Kidney (tissue), 14 donors: ENCODE data around the gene SETD1B. TPM values are rescaled to one million over a fixed set of nuclear protein-coding genes. Genes with fewer than 3 reads are reported as not detected.
A peak's percentile ranks its signal among the peaks of the same experiment; 100 is the strongest.

ENCODE experiments used
- DNase-seq, 5 donors: peaks; one replicate each; pipeline ENCODE4 v3.0.0-alpha.2; 2013 to 2020
- FAIRE-seq: peaks from 2 replicates; lab custom pipeline; 2012; peaks lifted over from hg19 to GRCh38; lab: Jason Lieb, UNC
- H3K27ac ChIP-seq, 2 donors: one replicate each; pipeline ENCODE4 v1.7.0; 2013; ENCODE audit warnings: low read depth in 2 of 2, low read length in 2 of 2, inconsistent platforms in 1 of 2
- H3K27me3 ChIP-seq: one replicate; pipeline ENCODE4 v1.7.1; 2013; ENCODE audit warnings: low read length, inconsistent platforms; ENCODE audit not compliant: control insufficient read depth, insufficient read depth
- H3K36me3 ChIP-seq, 3 donors: one replicate each; pipeline versions ENCODE4 v1.7.0 to v1.7.1; 2013; ENCODE audit warnings: low read length in 3 of 3, control low read depth in 1 of 3, inconsistent platforms in 1 of 3; ENCODE audit not compliant: insufficient read depth in 3 of 3, control insufficient read depth in 2 of 3
- H3K4me1 ChIP-seq, 3 donors: one replicate each; pipeline versions ENCODE4 v1.7.0 to v1.7.1; 2013; ENCODE audit warnings: low read length in 3 of 3, inconsistent platforms in 1 of 3, low read depth in 1 of 3; ENCODE audit not compliant: control insufficient read depth in 2 of 3, insufficient read depth in 2 of 3
- H3K4me3 ChIP-seq, 3 donors: one replicate each; pipeline versions ENCODE4 v1.7.0 to v1.8.1; 2013; ENCODE audit warnings: low read length in 3 of 3, control low read depth in 1 of 3, inconsistent platforms in 1 of 3
- H3K9ac ChIP-seq, 3 donors: one replicate each; pipeline versions ENCODE4 v1.7.0 to v1.7.1; 2013; ENCODE audit warnings: low read length in 3 of 3, control low read depth in 1 of 3, inconsistent platforms in 1 of 3
- H3K9me3 ChIP-seq, 3 donors: one replicate each; pipeline versions ENCODE4 v1.7.0 to v1.7.1; 2013; ENCODE audit warnings: low read length in 3 of 3, control low read depth in 1 of 3, inconsistent platforms in 1 of 3; ENCODE audit not compliant: control insufficient read depth in 2 of 3, insufficient read depth in 1 of 3
- intact Hi-C: fragments of 100-400 bp; cut with DNase I; formaldehyde crosslinking; loops from one replicate; pipeline ENCODE4 v1.11.1; 2022
- polyA plus RNA-seq: library from polyadenylated mRNA; stranded (reverse); fragments of 350-450 nt; fragmentation: Illumina TruSeq; extraction: RNeasy Lipid Tissue Mini Kit (QIAGEN cat#74804); gene quantifications from one replicate; pipeline ENCODE4 v1.2.3, GENCODE V29; 2014; ENCODE audit warnings: low read depth, low replicate concordance; ENCODE audit not compliant: insufficient read depth
- total RNA-seq: library from RNA; stranded (reverse); fragmentation: NEBNext Ultra II Directional; extraction: Animal tissue kit (Norgen Biotek cat#: 25700); gene quantifications from one replicate; pipeline ENCODE4 v1.2.1, GENCODE V29; 2021
- TF ChIP-seq, protein P1 (sequence below): IDR thresholded peaks from 3 replicates; pipeline ENCODE4 v1.5.1; 2012; ENCODE audit warnings: mild to moderate bottlenecking, moderate library complexity, borderline replicate concordance; ENCODE audit not compliant: insufficient read depth; ENCODE audit errors: extremely low read depth
- donor health status: control.
- donor health status: control.
- donor health status: control.
- donor health status: control.
- donor health status: control.
- donor health status: DM: yes; HTN: yes; CAD: no.
- donor health status: Normal renal cell carcinoma (clear cell type).

The SETD1B gene
- total and polyA plus RNA-seq, 2 donors from 2014 or later = 3.5 to 34.5 TPM

DNA sequence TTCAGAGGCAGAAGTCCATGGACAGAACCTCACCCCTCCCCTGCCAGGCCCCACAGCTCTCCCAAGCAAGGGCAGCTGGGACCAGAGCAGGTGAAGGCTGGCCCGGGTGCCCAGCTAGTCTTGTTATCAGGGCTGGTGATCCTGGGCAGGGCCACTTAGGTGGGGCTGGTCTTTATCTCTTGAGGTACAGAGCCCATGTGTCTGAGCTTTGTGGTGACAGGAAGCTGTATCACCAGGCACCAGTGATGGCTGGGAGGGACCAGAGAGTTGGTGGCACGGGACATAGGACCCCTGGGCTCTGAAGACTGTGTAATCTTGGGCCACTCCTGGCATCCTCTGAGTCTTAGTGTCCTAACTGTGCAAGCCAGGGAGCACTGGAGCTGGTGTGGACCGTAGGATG, 67.7 kb downstream of the SETD1B start:
- TF ChIP-seq, protein P1, sequence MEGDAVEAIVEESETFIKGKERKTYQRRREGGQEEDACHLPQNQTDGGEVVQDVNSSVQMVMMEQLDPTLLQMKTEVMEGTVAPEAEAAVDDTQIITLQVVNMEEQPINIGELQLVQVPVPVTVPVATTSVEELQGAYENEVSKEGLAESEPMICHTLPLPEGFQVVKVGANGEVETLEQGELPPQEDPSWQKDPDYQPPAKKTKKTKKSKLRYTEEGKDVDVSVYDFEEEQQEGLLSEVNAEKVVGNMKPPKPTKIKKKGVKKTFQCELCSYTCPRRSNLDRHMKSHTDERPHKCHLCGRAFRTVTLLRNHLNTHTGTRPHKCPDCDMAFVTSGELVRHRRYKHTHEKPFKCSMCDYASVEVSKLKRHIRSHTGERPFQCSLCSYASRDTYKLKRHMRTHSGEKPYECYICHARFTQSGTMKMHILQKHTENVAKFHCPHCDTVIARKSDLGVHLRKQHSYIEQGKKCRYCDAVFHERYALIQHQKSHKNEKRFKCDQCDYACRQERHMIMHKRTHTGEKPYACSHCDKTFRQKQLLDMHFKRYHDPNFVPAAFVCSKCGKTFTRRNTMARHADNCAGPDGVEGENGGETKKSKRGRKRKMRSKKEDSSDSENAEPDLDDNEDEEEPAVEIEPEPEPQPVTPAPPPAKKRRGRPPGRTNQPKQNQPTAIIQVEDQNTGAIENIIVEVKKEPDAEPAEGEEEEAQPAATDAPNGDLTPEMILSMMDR = no peak
- no peak for DNase-seq
- no peak for FAIRE-seq
- Histone ChIP-seq H3K9ac (no peak overlapping the region), H3K36me3 (no peaks in the 10 kb centered on the region), H3K27ac (no peak overlapping the region), H3K4me3 (no peak overlapping the region), H3K4me1 (no peaks in the 10 kb centered on the region), H3K9me3 (no peaks in the 10 kb centered on the region), H3K27me3 (no peaks in the 10 kb centered on the region)
- intact Hi-C loops = no loop called here

DNA sequence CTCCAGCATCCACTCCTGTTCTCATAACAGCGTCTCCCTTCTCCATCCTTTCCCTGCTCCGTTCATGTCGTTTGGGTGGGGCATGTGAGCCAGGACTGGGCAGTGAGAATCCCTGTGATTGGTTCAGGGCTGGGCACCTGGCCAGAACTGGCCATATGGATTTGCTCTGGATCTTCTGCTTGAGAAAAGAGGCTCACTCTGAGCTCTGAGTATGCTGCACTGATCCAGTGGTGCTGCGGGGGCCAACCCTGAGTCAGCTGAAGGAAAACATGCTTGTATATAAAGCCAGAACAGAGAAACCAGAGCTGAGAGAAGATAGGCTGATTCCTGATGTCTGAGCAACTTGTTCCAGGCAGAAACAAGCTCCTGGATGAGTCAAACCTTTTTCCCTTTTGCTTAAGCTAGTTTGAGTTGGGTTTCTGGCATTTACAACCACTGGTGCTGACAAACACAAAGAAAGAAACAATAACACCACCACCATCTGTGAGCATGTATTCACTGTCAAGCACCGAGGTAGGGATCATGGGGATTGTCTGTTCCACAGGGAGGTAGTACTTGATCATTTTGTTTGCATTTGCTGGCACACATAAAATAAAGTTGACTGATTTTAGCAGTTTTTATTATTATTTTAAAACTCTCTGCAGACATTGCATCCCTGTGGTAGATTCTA, 68.9 kb downstream of the SETD1B start:
- Histone ChIP-seq H3K4me3 (no peak overlapping the region), H3K27ac (no peak overlapping the region), H3K9me3 (no peaks in the 10 kb centered on the region), H3K27me3 (no peaks in the 10 kb centered on the region), H3K36me3 (no peaks in the 10 kb centered on the region), H3K9ac (no peak overlapping the region), H3K4me1 (no peaks in the 10 kb centered on the region)
- DNase-seq (peak in 4 of 5 donors; percentile 53 to 89 (median 65)), FAIRE-seq (no peak)
- TF ChIP-seq, protein P1 = no peak
- intact Hi-C loops = no loop called here

DNA sequence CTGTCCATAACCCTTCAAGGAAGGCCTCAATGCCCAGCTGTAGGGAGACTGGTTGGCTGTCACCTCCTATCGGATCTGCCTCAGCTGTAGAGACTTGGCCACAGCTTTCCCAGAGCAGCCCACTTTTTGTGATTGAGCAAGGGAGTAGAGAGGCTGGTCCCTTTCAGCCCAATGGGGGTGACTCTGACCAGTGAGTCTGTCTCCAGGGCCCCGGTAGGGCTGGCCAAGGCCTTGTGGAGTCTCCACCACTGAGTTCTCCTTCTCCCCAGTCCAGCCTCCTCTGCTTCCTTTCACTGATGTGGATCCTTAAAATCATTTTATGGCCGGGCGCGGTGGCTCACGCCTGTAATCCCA, 69.4 kb downstream of the SETD1B start:
- TF ChIP-seq, protein P1 = no peak
- DNase-seq (no peak), FAIRE-seq (no peak)
- intact Hi-C loops = no loop called here
- no peak overlapping the region for H3K9ac ChIP-seq
- no peak overlapping the region for H3K4me3 ChIP-seq
- no peaks in the 10 kb centered on the region for H3K36me3 ChIP-seq
- no peaks in the 10 kb centered on the region for H3K9me3 ChIP-seq
- no peak overlapping the region for H3K27ac ChIP-seq
- no peaks in the 10 kb centered on the region for H3K4me1 ChIP-seq
- H3K27me3 ChIP-seq = no peaks in the 10 kb centered on the region

DNA sequence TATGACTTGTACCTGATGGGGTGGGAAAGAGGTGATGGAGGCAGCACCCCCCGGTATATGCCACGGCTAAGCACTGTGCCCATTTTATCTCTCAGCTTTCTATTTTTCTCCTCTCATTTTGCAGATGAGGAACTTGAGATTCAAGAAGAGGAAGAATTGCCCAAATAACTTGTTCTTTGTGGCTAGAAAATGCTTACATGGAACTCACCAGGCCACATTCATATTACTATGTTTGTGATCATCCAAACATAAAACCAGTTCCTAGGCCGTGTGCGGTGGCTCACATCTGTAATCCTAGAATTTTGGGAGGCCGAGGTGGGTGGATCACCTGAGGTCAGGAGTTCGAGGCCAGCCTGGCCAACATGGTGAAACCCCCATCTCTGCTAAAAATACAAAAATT, 70.3 kb downstream of the SETD1B start:
- intact Hi-C loops = no loop called here
- no peak overlapping the region for H3K27ac ChIP-seq
- H3K4me3 ChIP-seq = no peak overlapping the region
- H3K4me1 ChIP-seq = no peaks in the 10 kb centered on the region
- no peak overlapping the region for H3K9ac ChIP-seq
- H3K9me3 ChIP-seq = no peaks in the 10 kb centered on the region
- FAIRE-seq (no peak), DNase-seq (no peak)
- TF ChIP-seq, protein P1 = no peak
- no peaks in the 10 kb centered on the region for H3K27me3 ChIP-seq
- no peaks in the 10 kb centered on the region for H3K36me3 ChIP-seq
